Measurements from ENCODE around the gene AGRP.

Gene AGRP

DNA sequence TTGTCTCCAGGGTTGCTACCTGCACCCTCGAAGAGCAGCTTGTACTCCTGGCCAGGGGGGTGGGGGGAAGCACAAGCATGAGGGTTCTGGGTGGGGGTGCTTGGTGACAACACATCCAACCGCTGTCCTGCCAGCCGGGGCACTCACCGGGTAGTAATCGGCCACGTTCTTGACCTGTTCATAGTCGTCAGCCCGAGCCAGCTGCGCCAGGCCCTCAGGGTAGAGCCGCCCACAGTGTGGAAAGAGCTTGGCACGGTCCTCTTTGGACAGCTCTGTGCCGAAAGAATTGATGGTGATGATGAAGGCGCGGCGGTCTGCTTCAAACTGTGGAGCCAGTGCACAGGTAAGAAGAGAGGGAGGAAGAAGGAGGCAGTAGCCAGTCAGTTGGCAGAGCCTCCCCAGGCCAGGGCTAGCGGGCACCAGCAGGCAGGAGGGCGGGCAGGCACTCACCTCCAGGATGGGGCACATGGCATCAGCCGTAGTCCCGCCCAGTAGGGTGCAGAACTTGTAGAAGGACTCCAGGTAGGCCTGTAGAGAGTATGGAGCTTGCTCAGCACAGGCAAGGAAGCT lies 44.4 kb downstream of the AGRP start:
- H3K9me2 ChIP-seq (replicated peaks; ENCODE audit: control insufficient read depth, low read length), result no peaks in the 10 kb centered on the region
- H3F3A ChIP-seq (ENCODE audit: control insufficient read depth, insufficient read depth), result no peaks in the 10 kb centered on the region
- no peak overlapping the region for H3K27ac ChIP-seq (ENCODE audit: low read depth, low read length)
- H4K20me1 ChIP-seq (ENCODE audit: control insufficient read depth, insufficient read depth, low read depth, low read length), result 0 out of 2 replicates have a peak, but pooled peaks cover 3% of the 10 kb centered on the region
- H3K27me3 ChIP-seq (ENCODE audit: control insufficient read depth, low read length), result no peaks in the 10 kb centered on the region
- no peak overlapping the region for H3K4me3 ChIP-seq (ENCODE audit: low read length)
- H3K36me3 ChIP-seq (ENCODE audit: control insufficient read depth, low read length), result peaks cover 16% of the 10 kb centered on the region; the same call in 1 of the 2 replicates
- no peak for TF ChIP-seq EZH2phosphoT487 (IDR thresholded peaks at IDR 0.05; ENCODE audit: borderline replicate concordance, low read length)
- TF ChIP-seq, protein P1, sequence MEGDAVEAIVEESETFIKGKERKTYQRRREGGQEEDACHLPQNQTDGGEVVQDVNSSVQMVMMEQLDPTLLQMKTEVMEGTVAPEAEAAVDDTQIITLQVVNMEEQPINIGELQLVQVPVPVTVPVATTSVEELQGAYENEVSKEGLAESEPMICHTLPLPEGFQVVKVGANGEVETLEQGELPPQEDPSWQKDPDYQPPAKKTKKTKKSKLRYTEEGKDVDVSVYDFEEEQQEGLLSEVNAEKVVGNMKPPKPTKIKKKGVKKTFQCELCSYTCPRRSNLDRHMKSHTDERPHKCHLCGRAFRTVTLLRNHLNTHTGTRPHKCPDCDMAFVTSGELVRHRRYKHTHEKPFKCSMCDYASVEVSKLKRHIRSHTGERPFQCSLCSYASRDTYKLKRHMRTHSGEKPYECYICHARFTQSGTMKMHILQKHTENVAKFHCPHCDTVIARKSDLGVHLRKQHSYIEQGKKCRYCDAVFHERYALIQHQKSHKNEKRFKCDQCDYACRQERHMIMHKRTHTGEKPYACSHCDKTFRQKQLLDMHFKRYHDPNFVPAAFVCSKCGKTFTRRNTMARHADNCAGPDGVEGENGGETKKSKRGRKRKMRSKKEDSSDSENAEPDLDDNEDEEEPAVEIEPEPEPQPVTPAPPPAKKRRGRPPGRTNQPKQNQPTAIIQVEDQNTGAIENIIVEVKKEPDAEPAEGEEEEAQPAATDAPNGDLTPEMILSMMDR (IDR thresholded peaks at IDR 0.05; ENCODE audit: low read depth, low read length, poor library complexity, severe bottlenecking), result no peak
- H3K4me1 ChIP-seq (ENCODE audit: control insufficient read depth, low read length), result peaks cover 3% of the 10 kb centered on the region; the same call in 1 of the 2 replicates
- H3K4me2 ChIP-seq (ENCODE audit: low read length), result no peak overlapping the region
- no peaks in the 10 kb centered on the region for H3K9me3 ChIP-seq (ENCODE audit: control insufficient read depth, insufficient read depth, low read length)
- no peaks in the 10 kb centered on the region for H3K79me2 ChIP-seq (ENCODE audit: control insufficient read depth, low read length)

DNA sequence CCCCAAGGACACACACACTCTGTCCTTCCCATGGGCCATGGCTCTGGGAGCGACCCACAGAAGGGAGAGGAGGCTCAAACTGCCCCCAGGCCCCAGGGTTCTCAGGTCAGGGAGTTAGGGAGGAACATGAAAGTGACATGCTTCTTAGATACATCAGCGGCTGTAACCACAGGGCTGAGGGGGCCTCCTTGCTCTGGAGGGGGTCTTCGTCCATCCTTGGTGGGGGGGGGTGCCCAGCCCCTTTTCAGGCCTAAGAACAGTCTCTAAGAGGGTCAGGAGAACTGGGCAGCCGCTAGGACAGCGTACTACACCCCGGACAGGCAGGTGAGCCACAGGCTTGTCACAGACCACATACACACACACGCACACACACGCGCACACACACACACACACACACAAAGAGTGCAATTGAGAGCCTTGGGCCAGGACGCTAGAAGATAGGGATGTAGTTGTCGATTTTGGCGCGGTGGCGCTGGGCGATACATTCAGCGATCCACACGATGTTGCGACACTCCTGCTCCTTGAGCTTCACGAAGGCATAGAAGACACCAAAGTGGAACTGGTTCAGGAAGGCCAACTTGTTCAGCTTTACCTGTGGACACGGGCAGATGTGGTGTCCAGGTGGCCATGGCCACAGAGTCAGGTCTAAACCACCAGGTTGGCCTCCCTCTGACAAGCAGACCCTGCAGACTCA lies 45.1 kb downstream of the AGRP start:
- no peak overlapping the region for H3K27ac ChIP-seq (ENCODE audit: low read depth, low read length)
- H3K4me3 ChIP-seq (ENCODE audit: low read length), result no peak overlapping the region
- no peaks in the 10 kb centered on the region for H3K9me2 ChIP-seq (replicated peaks; ENCODE audit: control insufficient read depth, low read length)
- H4K20me1 ChIP-seq (ENCODE audit: control insufficient read depth, insufficient read depth, low read depth, low read length), result 0 out of 2 replicates have a peak, but pooled peaks cover 3% of the 10 kb centered on the region
- TF ChIP-seq EZH2phosphoT487 (IDR thresholded peaks at IDR 0.05; ENCODE audit: borderline replicate concordance, low read length), result no peak
- TF ChIP-seq, protein P1 (IDR thresholded peaks at IDR 0.05; ENCODE audit: low read depth, low read length, poor library complexity, severe bottlenecking), result no peak
- H3F3A ChIP-seq (ENCODE audit: control insufficient read depth, insufficient read depth), result no peaks in the 10 kb centered on the region
- peaks cover 16% of the 10 kb centered on the region; the same call in 1 of the 2 replicates for H3K36me3 ChIP-seq (ENCODE audit: control insufficient read depth, low read length)
- peaks cover 3% of the 10 kb centered on the region; the same call in 1 of the 2 replicates for H3K4me1 ChIP-seq (ENCODE audit: control insufficient read depth, low read length)
- H3K4me2 ChIP-seq (ENCODE audit: low read length), result no peak overlapping the region
- peaks cover 2% of the 10 kb centered on the region; the same call in 1 of the 2 replicates for H3K27me3 ChIP-seq (ENCODE audit: control insufficient read depth, low read length)
- H3K79me2 ChIP-seq (ENCODE audit: control insufficient read depth, low read length), result no peaks in the 10 kb centered on the region
- H3K9me3 ChIP-seq (ENCODE audit: control insufficient read depth, insufficient read depth, low read length), result no peaks in the 10 kb centered on the region

DNA sequence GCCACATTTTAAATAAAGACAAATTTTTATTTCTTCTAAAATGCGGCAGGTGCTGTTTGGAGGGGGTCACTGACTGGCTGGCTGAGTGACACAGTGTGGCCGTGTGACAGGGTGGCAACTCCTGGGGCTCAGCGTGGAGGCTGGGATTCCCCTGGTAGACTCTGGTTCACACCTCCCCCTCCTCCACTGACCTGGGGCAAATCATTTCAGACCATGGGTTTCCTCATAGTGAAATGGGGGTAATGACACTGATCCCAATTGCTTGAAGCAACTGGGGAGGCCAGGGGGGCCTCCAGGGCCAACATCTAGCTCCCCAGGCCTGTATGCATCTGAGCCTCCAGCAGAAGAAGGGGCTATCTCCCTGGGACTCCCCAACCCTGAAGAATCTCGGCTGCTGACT lies 45.8 kb downstream of the AGRP start:
- H3K4me2 ChIP-seq (ENCODE audit: low read length), result no peak overlapping the region
- no peaks in the 10 kb centered on the region for H3K9me2 ChIP-seq (replicated peaks; ENCODE audit: control insufficient read depth, low read length)
- H3K9me3 ChIP-seq (ENCODE audit: control insufficient read depth, insufficient read depth, low read length), result no peaks in the 10 kb centered on the region
- no peaks in the 10 kb centered on the region for H3K79me2 ChIP-seq (ENCODE audit: control insufficient read depth, low read length)
- peaks cover 3% of the 10 kb centered on the region; the same call in 1 of the 2 replicates for H3K4me1 ChIP-seq (ENCODE audit: control insufficient read depth, low read length)
- H3K4me3 ChIP-seq (ENCODE audit: low read length), result no peak overlapping the region
- H4K20me1 ChIP-seq (ENCODE audit: control insufficient read depth, insufficient read depth, low read depth, low read length), result 0 out of 2 replicates have a peak, but pooled peaks cover 3% of the 10 kb centered on the region
- H3F3A ChIP-seq (ENCODE audit: control insufficient read depth, insufficient read depth), result no peaks in the 10 kb centered on the region
- TF ChIP-seq EZH2phosphoT487 (IDR thresholded peaks at IDR 0.05; ENCODE audit: borderline replicate concordance, low read length), result no peak
- TF ChIP-seq, protein P1 (IDR thresholded peaks at IDR 0.05; ENCODE audit: low read depth, low read length, poor library complexity, severe bottlenecking), result no peak
- peaks cover 16% of the 10 kb centered on the region; the same call in 1 of the 2 replicates for H3K36me3 ChIP-seq (ENCODE audit: control insufficient read depth, low read length)
- H3K27me3 ChIP-seq (ENCODE audit: control insufficient read depth, low read length), result peaks cover 6% of the 10 kb centered on the region; the same call in 1 of the 2 replicates
- H3K27ac ChIP-seq (ENCODE audit: low read depth, low read length), result no peak overlapping the region

Measured in DOHH2 (cell line).